ENCODE results near the gene RNF222. TPM values are rescaled to one million over a fixed set of nuclear protein-coding genes. Genes with fewer than 3 reads are reported as not detected.

The RNF222 gene
- total and polyA plus RNA-seq, 2 experiments from 2014 or later = 0.37 TPM; not detected in 1

- no peaks in the 10 kb centered on the region for H3K9me3 ChIP-seq (ENCODE audit: low read depth)
- no peaks in the 10 kb centered on the region for H3K36me3 ChIP-seq
- no peaks in the 10 kb centered on the region for H3K27me3 ChIP-seq
- no peak for DNase-seq (ENCODE audit: low read depth in 1 of 2, low spot score in 1 of 2)
- H3K27ac ChIP-seq = no peak overlapping the region
- TF ChIP-seq CTCF (IDR thresholded peaks at IDR 0.05; ENCODE audit: low read depth, low read length) = no peak
- H3K4me1 ChIP-seq (ENCODE audit: low read depth) = no peaks in the 10 kb centered on the region
- H3K4me3 ChIP-seq = no peak overlapping the region
These were observed 34.8 kb downstream of the RNF222 start for GRCh38 chr17:8362651-8363332.

GRCh38 chr17:8360751-8361150 lies 36.9 kb downstream of the RNF222 start:
- H3K36me3 ChIP-seq = no peaks in the 10 kb centered on the region
- H3K4me3 ChIP-seq = no peak overlapping the region
- no peak overlapping the region for H3K27ac ChIP-seq
- H3K27me3 ChIP-seq = no peaks in the 10 kb centered on the region
- no peak for TF ChIP-seq CTCF (IDR thresholded peaks at IDR 0.05; ENCODE audit: low read depth, low read length)
- no peak for DNase-seq (ENCODE audit: low read depth in 1 of 2, low spot score in 1 of 2)
- no peaks in the 10 kb centered on the region for H3K9me3 ChIP-seq (ENCODE audit: low read depth)
- H3K4me1 ChIP-seq (ENCODE audit: low read depth) = no peaks in the 10 kb centered on the region

GRCh38 chr17:8360260-8360659 lies 37.4 kb downstream of the RNF222 start:
- Histone ChIP-seq H3K4me3 (no peak overlapping the region), H3K27me3 (no peaks in the 10 kb centered on the region), H3K9me3 (ENCODE audit: low read depth) (no peaks in the 10 kb centered on the region), H3K4me1 (ENCODE audit: low read depth) (no peaks in the 10 kb centered on the region), H3K36me3 (no peaks in the 10 kb centered on the region), H3K27ac (no peak overlapping the region)
- DNase-seq (ENCODE audit: low read depth in 1 of 2, low spot score in 1 of 2) = no peak
- no peak for TF ChIP-seq CTCF (IDR thresholded peaks at IDR 0.05; ENCODE audit: low read depth, low read length)

GRCh38 chr17:8359769-8360168 lies 37.9 kb downstream of the RNF222 start:
- TF ChIP-seq CTCF (IDR thresholded peaks at IDR 0.05; ENCODE audit: low read depth, low read length) = no peak
- no peak overlapping the region for H3K27ac ChIP-seq
- no peaks in the 10 kb centered on the region for H3K36me3 ChIP-seq
- H3K27me3 ChIP-seq = no peaks in the 10 kb centered on the region
- H3K9me3 ChIP-seq (ENCODE audit: low read depth) = no peaks in the 10 kb centered on the region
- DNase-seq (ENCODE audit: low read depth in 1 of 2, low spot score in 1 of 2) = peak in 1 of 2 donors; percentile 88
- no peaks in the 10 kb centered on the region for H3K4me1 ChIP-seq (ENCODE audit: low read depth)
- H3K4me3 ChIP-seq = no peak overlapping the region

GRCh38 chr17:8357910-8358309 lies 39.7 kb downstream of the RNF222 start:
- Histone ChIP-seq H3K36me3 (no peaks in the 10 kb centered on the region), H3K27ac (no peak overlapping the region)
- no peak for DNase-seq (ENCODE audit: low read depth in 1 of 2, low spot score in 1 of 2)

More at GRCh38 chr17:8357910-8358309, 39.7 kb downstream of the RNF222 start:
- Histone ChIP-seq H3K9me3 (ENCODE audit: low read depth) (no peaks in the 10 kb centered on the region), H3K4me3 (no peak overlapping the region), H3K4me1 (ENCODE audit: low read depth) (peaks cover 4% of the 10 kb centered on the region), H3K27me3 (no peaks in the 10 kb centered on the region)
- TF ChIP-seq CTCF (IDR thresholded peaks at IDR 0.05; ENCODE audit: low read depth, low read length) = no peak

Data from cardiac muscle cell (in vitro differentiated cells and primary cell).